WTC11 (cell line): ENCODE measurements around the gene IGFBP2. TPM values are rescaled to one million over a fixed set of nuclear protein-coding genes. Genes with fewer than 3 reads are reported as not detected.

ENCODE experiments used
- ATAC-seq: fragments of 200-7000 bp; cut with Tn5 transposase; 2 replicates; pipeline ENCODE4 v1.10.0; 2021; ENCODE audit warnings: mild to moderate bottlenecking, moderate library complexity
- CTCF ChIA-PET: fragments of 300-600 bp; sonication (Branson Sonifier 250); formaldehyde crosslinking; loops from one replicate; lab custom pipeline; 2021; ENCODE audit warnings: antibody characterized with exemption; lab: Charles Lee
- POLR2A ChIA-PET: fragments of 350-600 bp; sonication (Branson Sonifier 250); formaldehyde crosslinking; loops from one replicate; lab custom pipeline; 2021; ENCODE audit warnings: antibody characterized with exemption; lab: Charles Lee
- DNase-seq: peaks from one replicate; pipeline ENCODE4 v3.0.0; 2021; ENCODE audit warnings: low spot score
- H3K27ac Mint-ChIP-seq: 2 replicates; pipeline ENCODE4 v1.8.0; 2021; ENCODE audit warnings: mixed read lengths
- H3K27me3 Mint-ChIP-seq: 2 replicates; pipeline ENCODE4 v1.8.0; 2021; ENCODE audit warnings: low read depth, mild to moderate bottlenecking, moderate library complexity, mixed read lengths
- H3K36me3 Mint-ChIP-seq: 2 replicates; pipeline ENCODE4 v1.8.0; 2021; ENCODE audit warnings: mixed read lengths
- H3K4me1 Mint-ChIP-seq: 2 replicates; pipeline ENCODE4 v1.8.0; 2022; ENCODE audit warnings: mixed read lengths
- H3K4me3 Mint-ChIP-seq: 2 replicates; pipeline ENCODE4 v1.8.0; 2021; ENCODE audit warnings: mild to moderate bottlenecking, moderate library complexity, mixed read lengths
- H3K9me3 Mint-ChIP-seq: 2 replicates; pipeline ENCODE4 v1.8.0; 2021; ENCODE audit warnings: mixed read lengths
- ESRRA ChIP-seq: sonication (generic); formaldehyde crosslinking; IDR thresholded peaks from 2 replicates; pipeline ENCODE4 v1.8.1; 2022; ENCODE audit warnings: mild to moderate bottlenecking, missing genetic modification reagents, borderline replicate concordance
- PRRX2 ChIP-seq: fragments of 250-450 bp; sonication (Bioruptor Pico); IDR thresholded peaks from 2 replicates; pipeline ENCODE4 v1.8.0; 2021; ENCODE audit warnings: mild to moderate bottlenecking
- ZNF219 ChIP-seq: sonication (generic); formaldehyde crosslinking; IDR thresholded peaks from 2 replicates; pipeline ENCODE4 v1.8.0; 2023; ENCODE audit warnings: missing genetic modification reagents, mild to moderate bottlenecking, borderline replicate concordance
- ZNF423 ChIP-seq: fragments of 250-450 bp; sonication (Bioruptor Pico); IDR thresholded peaks from 2 replicates; pipeline ENCODE4 v2.1.2; 2022; ENCODE audit warnings: mild to moderate bottlenecking, moderate library complexity
- total RNA-seq: library from RNA; stranded (reverse); gene quantifications from 3 replicates; pipeline ENCODE4 v1.2.3, GENCODE V29; 2021
- TF ChIP-seq, protein P1 (sequence below): sonication (generic); formaldehyde crosslinking; IDR thresholded peaks from 2 replicates; pipeline ENCODE4 v1.8.1; 2022; ENCODE audit warnings: mild to moderate bottlenecking, moderate library complexity, missing genetic modification reagents
- TF ChIP-seq, protein P2 (sequence below): sonication (generic); formaldehyde crosslinking; IDR thresholded peaks from 2 replicates; pipeline ENCODE4 v1.8.1; 2022; ENCODE audit warnings: low read depth, missing genetic modification reagents, borderline replicate concordance
- TF ChIP-seq, protein P3 (sequence below): fragments of 250-450 bp; sonication (Bioruptor Pico); conservative IDR thresholded peaks from 2 replicates; pipeline ENCODE4 v1.9.0; 2021; ENCODE audit warnings: mild to moderate bottlenecking
- TF ChIP-seq, protein P4 (sequence below): sonication (generic); formaldehyde crosslinking; conservative IDR thresholded peaks from 2 replicates; pipeline ENCODE4 v1.8.1; 2022; ENCODE audit warnings: mild to moderate bottlenecking, missing genetic modification reagents
- TF ChIP-seq, protein P5 (sequence below): sonication (generic); formaldehyde crosslinking; IDR thresholded peaks from 2 replicates; pipeline ENCODE4 v1.8.0; 2022; ENCODE audit warnings: mild to moderate bottlenecking, missing genetic modification reagents
- TF ChIP-seq, protein P6 (sequence below): sonication (generic); formaldehyde crosslinking; IDR thresholded peaks from 2 replicates; pipeline ENCODE4 v1.8.1; 2023; ENCODE audit warnings: mild to moderate bottlenecking, missing genetic modification reagents
- TF ChIP-seq, protein P7 (sequence below): fragments of 250-450 bp; sonication (Bioruptor Pico); IDR thresholded peaks from 2 replicates; pipeline ENCODE4 v1.9.0; 2021; ENCODE audit warnings: mild to moderate bottlenecking
- TF ChIP-seq, protein P8 (sequence below): sonication (generic); formaldehyde crosslinking; IDR thresholded peaks from 2 replicates; pipeline ENCODE4 v1.8.0; 2022; ENCODE audit warnings: mild to moderate bottlenecking, missing genetic modification reagents
- TF ChIP-seq, protein P9 (sequence below): sonication (generic); formaldehyde crosslinking; IDR thresholded peaks from 2 replicates; pipeline ENCODE4 v1.8.0; 2022; ENCODE audit warnings: missing genetic modification reagents

IGFBP2 gene
- total RNA-seq, 1 experiment from 2014 or later: 514 TPM

DNA sequence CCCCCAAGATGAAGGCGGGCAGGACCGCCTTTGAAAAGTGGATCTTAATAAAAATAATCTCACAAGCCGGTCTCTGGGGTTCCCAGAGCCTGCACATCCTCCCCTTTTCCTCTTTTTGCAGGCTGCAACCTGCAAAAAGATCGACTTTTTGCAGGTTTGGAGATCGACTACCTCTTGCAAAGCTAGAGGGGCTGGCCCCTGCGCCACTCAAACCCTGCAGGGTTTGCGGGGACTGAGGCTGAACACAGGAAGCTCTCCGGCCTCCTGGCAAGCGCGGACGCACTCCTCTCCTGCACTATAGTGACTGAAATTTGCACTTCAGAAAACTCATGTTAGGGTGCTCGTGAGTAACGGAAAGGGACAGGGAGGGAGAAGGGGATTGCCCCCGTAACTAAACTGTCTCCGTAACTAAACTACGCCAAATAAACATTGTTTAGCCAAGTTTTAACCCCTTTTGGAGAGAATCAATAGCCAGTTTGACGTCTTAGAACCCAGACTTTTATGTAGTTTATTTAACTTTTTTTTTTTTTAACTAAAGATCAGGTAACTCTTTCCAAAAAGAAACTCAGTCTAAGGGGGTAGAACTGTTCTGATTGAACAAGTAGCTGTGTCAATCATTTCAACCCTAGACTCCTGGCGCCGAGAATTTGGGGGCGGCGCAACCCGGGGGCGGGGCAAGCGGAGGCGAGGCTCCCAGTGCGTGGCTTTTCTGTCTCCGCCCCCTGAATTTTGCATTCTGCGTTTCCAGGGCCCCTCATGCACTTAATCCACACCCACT, 59.6 kb downstream of the IGFBP2 start:
- ATAC-seq (peak; percentile 6; the same call in 1 of the 2 replicates), DNase-seq (peak; percentile 84)
- peaks cover 53% of the 10 kb centered on the region for H3K4me1 Mint-ChIP-seq
- ChIA-PET CTCF (interaction anchor here (0.6 to 2.3 kb wide), 10 partner anchors 10 to 958 kb away, joined by 3 to 23 read pairs (median 6); no protein-coding TSS in a partner anchor), POLR2A (no interaction called here)
- TF ChIP-seq, protein P1, sequence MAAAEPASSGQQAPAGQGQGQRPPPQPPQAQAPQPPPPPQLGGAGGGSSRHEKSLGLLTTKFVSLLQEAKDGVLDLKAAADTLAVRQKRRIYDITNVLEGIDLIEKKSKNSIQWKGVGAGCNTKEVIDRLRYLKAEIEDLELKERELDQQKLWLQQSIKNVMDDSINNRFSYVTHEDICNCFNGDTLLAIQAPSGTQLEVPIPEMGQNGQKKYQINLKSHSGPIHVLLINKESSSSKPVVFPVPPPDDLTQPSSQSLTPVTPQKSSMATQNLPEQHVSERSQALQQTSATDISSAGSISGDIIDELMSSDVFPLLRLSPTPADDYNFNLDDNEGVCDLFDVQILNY (CRISPR knock-in tag): 0 out of 2 replicates have a peak, but pooled peaks have one; percentile 27
- no peak for TF ChIP-seq ZNF423
- H3K36me3 Mint-ChIP-seq: no peaks in the 10 kb centered on the region
- peak overlapping the region; percentile 79 for H3K4me3 Mint-ChIP-seq
- peaks cover 51% of the 10 kb centered on the region for H3K27me3 Mint-ChIP-seq
- peak overlapping the region; percentile 34 for H3K27ac Mint-ChIP-seq
- no peaks in the 10 kb centered on the region for H3K9me3 Mint-ChIP-seq

DNA sequence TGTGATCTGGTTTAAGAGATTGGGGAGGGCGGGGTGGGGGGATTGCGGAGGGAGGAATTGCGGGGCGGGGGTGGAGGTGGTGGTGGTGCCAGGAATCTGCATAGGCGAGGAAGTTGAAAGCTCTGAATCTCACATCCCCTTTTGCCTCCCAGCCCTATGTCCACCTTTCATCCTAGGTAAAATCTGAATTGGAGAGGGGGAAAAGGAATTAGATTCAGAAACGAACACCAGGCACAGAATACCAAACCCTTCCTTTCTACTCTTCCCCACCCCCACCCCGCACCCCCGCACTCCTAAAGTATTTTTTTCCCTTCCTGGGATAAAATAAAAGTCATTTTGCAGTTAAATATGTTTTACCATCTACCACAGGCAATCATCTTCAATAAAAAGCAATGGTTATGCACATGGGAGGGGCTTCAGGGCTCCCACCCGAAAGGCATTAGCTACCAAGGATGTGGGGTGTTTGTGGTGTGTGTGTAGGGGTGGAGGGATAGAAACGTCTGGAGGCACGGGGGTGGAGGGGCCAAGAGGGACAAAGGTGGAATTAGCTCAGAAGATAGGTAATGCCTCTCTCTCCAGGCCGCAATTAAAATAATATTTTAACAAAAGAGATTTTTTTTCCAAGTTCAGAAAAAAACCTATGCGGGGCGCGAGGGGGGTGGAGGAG, 60.3 kb downstream of the IGFBP2 start:
- peaks cover 51% of the 10 kb centered on the region for H3K27me3 Mint-ChIP-seq
- ChIA-PET CTCF (interaction anchor here (0.6 to 2.7 kb wide), 20 partner anchors 8 to 1092 kb away, joined by 3 to 23 read pairs (median 4); no protein-coding TSS in a partner anchor), POLR2A (interaction anchor here (1.5 kb wide), 1 partner anchor 73 kb away, joined by 7 read pairs; no protein-coding TSS in a partner anchor)
- no peak for DNase-seq
- H3K4me3 Mint-ChIP-seq: peak overlapping the region; percentile 79
- H3K36me3 Mint-ChIP-seq: no peaks in the 10 kb centered on the region
- H3K4me1 Mint-ChIP-seq: peaks cover 47% of the 10 kb centered on the region
- no peak for ATAC-seq
- no peak overlapping the region for H3K27ac Mint-ChIP-seq
- H3K9me3 Mint-ChIP-seq: no peaks in the 10 kb centered on the region
- TF ChIP-seq, protein P2, sequence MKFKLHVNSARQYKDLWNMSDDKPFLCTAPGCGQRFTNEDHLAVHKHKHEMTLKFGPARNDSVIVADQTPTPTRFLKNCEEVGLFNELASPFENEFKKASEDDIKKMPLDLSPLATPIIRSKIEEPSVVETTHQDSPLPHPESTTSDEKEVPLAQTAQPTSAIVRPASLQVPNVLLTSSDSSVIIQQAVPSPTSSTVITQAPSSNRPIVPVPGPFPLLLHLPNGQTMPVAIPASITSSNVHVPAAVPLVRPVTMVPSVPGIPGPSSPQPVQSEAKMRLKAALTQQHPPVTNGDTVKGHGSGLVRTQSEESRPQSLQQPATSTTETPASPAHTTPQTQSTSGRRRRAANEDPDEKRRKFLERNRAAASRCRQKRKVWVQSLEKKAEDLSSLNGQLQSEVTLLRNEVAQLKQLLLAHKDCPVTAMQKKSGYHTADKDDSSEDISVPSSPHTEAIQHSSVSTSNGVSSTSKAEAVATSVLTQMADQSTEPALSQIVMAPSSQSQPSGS (CRISPR knock-in tag): no peak
- no peak for TF ChIP-seq PRRX2 (CRISPR knock-in tag)
- TF ChIP-seq, protein P3, sequence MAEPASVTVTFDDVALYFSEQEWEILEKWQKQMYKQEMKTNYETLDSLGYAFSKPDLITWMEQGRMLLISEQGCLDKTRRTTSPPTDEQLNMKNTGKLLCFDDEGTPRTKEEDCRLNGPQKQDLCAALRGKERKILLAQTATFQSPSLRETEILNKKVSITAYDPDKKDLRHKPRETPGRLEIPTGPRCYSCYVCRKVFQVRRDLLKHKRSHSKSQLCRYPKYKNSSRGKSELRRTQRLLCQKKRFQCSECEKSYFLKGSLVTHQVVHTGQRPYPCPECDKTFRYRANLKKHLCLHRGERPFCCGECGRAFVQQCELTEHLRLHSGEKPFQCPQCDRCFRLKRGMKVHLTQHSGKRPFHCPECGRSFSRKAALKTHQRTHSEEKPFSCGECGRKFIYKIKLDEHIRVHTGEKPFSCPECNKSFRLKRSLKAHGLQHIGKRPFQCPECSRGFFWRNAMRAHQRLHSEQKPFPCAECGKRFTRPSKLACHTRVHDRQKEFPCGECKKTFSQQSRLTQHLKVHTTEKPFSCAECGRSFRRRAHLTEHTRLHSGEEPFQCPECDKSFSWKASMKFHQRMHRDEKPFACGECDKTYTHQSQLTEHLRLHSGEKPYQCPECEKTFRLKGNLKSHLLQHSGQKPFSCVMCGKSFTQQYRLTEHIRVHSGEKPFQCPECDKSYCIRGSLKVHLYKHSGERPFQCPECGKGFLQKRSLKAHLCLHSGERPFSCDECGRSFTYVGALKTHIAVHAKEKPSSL (CRISPR knock-in tag): no peak
- TF ChIP-seq, protein P1 (CRISPR knock-in tag): no peak
- TF ChIP-seq, protein P4, sequence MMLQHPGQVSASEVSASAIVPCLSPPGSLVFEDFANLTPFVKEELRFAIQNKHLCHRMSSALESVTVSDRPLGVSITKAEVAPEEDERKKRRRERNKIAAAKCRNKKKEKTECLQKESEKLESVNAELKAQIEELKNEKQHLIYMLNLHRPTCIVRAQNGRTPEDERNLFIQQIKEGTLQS (CRISPR knock-in tag): no peak
- TF ChIP-seq, protein P5, sequence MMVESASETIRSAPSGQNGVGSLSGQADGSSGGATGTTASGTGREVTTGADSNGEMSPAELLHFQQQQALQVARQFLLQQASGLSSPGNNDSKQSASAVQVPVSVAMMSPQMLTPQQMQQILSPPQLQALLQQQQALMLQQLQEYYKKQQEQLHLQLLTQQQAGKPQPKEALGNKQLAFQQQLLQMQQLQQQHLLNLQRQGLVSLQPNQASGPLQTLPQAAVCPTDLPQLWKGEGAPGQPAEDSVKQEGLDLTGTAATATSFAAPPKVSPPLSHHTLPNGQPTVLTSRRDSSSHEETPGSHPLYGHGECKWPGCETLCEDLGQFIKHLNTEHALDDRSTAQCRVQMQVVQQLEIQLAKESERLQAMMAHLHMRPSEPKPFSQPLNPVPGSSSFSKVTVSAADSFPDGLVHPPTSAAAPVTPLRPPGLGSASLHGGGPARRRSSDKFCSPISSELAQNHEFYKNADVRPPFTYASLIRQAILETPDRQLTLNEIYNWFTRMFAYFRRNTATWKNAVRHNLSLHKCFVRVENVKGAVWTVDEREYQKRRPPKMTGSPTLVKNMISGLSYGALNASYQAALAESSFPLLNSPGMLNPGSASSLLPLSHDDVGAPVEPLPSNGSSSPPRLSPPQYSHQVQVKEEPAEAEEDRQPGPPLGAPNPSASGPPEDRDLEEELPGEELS (CRISPR knock-in tag): no peak
- TF ChIP-seq ZNF219 (CRISPR knock-in tag): no peak
- TF ChIP-seq, protein P6, sequence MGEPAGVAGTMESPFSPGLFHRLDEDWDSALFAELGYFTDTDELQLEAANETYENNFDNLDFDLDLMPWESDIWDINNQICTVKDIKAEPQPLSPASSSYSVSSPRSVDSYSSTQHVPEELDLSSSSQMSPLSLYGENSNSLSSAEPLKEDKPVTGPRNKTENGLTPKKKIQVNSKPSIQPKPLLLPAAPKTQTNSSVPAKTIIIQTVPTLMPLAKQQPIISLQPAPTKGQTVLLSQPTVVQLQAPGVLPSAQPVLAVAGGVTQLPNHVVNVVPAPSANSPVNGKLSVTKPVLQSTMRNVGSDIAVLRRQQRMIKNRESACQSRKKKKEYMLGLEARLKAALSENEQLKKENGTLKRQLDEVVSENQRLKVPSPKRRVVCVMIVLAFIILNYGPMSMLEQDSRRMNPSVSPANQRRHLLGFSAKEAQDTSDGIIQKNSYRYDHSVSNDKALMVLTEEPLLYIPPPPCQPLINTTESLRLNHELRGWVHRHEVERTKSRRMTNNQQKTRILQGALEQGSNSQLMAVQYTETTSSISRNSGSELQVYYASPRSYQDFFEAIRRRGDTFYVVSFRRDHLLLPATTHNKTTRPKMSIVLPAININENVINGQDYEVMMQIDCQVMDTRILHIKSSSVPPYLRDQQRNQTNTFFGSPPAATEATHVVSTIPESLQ (CRISPR knock-in tag): no peak
- TF ChIP-seq, protein P7, sequence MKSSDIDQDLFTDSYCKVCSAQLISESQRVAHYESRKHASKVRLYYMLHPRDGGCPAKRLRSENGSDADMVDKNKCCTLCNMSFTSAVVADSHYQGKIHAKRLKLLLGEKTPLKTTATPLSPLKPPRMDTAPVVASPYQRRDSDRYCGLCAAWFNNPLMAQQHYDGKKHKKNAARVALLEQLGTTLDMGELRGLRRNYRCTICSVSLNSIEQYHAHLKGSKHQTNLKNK (CRISPR knock-in tag): no peak
- TF ChIP-seq, protein P8, sequence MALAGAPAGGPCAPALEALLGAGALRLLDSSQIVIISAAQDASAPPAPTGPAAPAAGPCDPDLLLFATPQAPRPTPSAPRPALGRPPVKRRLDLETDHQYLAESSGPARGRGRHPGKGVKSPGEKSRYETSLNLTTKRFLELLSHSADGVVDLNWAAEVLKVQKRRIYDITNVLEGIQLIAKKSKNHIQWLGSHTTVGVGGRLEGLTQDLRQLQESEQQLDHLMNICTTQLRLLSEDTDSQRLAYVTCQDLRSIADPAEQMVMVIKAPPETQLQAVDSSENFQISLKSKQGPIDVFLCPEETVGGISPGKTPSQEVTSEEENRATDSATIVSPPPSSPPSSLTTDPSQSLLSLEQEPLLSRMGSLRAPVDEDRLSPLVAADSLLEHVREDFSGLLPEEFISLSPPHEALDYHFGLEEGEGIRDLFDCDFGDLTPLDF (CRISPR knock-in tag): no peak
- TF ChIP-seq, protein P9, sequence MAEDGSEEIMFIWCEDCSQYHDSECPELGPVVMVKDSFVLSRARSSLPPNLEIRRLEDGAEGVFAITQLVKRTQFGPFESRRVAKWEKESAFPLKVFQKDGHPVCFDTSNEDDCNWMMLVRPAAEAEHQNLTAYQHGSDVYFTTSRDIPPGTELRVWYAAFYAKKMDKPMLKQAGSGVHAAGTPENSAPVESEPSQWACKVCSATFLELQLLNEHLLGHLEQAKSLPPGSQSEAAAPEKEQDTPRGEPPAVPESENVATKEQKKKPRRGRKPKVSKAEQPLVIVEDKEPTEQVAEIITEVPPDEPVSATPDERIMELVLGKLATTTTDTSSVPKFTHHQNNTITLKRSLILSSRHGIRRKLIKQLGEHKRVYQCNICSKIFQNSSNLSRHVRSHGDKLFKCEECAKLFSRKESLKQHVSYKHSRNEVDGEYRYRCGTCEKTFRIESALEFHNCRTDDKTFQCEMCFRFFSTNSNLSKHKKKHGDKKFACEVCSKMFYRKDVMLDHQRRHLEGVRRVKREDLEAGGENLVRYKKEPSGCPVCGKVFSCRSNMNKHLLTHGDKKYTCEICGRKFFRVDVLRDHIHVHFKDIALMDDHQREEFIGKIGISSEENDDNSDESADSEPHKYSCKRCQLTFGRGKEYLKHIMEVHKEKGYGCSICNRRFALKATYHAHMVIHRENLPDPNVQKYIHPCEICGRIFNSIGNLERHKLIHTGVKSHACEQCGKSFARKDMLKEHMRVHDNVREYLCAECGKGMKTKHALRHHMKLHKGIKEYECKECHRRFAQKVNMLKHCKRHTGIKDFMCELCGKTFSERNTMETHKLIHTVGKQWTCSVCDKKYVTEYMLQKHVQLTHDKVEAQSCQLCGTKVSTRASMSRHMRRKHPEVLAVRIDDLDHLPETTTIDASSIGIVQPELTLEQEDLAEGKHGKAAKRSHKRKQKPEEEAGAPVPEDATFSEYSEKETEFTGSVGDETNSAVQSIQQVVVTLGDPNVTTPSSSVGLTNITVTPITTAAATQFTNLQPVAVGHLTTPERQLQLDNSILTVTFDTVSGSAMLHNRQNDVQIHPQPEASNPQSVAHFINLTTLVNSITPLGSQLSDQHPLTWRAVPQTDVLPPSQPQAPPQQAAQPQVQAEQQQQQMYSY (CRISPR knock-in tag): no peak
- no peak for TF ChIP-seq ESRRA (CRISPR knock-in tag)
